ENCODE results near the gene ELAPOR1. TPM values are rescaled to one million over a fixed set of nuclear protein-coding genes. Genes with fewer than 3 reads are reported as not detected.

Gene ELAPOR1
- total RNA-seq, 1 donor from 2014 or later, result 24.4 TPM

DNA sequence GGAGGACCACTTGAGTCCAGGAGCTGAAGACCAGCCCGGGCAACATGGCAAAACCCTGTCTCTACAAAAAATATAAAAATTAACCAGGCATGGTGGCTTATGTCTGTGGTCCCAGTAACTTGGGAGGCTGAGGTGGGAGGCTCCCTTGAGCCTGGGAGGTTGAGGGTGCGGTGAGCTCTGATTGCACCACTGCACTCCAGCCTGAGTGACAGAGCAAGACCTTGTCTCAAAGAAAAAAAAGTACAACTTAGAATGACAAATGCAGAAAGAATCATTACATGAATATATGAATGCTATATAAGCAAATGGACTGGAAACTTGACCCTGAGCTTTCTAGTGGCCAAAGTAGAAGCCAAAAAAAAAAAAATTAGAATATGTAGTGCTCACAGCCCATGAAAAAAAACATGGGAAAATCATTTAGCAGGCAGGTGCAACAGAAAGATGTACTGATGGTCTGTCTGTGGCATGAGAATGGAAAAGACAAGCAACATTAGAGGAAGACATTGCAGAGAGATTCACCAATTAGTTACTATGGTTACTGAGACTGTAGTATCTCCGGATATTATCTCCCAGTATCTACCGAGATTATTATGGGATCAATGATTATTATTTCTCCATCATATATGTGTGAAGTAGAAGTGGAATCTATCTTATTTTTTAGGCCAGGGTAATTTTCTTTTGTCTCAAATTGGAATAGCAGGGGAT lies 19.2 kb downstream of the ELAPOR1 start:
- TF ChIP-seq, protein P1, sequence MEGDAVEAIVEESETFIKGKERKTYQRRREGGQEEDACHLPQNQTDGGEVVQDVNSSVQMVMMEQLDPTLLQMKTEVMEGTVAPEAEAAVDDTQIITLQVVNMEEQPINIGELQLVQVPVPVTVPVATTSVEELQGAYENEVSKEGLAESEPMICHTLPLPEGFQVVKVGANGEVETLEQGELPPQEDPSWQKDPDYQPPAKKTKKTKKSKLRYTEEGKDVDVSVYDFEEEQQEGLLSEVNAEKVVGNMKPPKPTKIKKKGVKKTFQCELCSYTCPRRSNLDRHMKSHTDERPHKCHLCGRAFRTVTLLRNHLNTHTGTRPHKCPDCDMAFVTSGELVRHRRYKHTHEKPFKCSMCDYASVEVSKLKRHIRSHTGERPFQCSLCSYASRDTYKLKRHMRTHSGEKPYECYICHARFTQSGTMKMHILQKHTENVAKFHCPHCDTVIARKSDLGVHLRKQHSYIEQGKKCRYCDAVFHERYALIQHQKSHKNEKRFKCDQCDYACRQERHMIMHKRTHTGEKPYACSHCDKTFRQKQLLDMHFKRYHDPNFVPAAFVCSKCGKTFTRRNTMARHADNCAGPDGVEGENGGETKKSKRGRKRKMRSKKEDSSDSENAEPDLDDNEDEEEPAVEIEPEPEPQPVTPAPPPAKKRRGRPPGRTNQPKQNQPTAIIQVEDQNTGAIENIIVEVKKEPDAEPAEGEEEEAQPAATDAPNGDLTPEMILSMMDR (IDR thresholded peaks at IDR 0.05), result no peak
- no peaks in the 10 kb centered on the region for H3K9me3 ChIP-seq
- no peak overlapping the region for H3K4me3 ChIP-seq
- no peak for ATAC-seq
- intact Hi-C loops (cut with DNase I), result no loop called here
- no peaks in the 10 kb centered on the region for H3K27me3 ChIP-seq (ENCODE audit: low read depth)
- peaks cover 11% of the 10 kb centered on the region for H3K4me1 ChIP-seq
- no peak for DNase-seq
- H3K27ac ChIP-seq, result no peak overlapping the region
- H3K36me3 ChIP-seq, result no peaks in the 10 kb centered on the region

DNA sequence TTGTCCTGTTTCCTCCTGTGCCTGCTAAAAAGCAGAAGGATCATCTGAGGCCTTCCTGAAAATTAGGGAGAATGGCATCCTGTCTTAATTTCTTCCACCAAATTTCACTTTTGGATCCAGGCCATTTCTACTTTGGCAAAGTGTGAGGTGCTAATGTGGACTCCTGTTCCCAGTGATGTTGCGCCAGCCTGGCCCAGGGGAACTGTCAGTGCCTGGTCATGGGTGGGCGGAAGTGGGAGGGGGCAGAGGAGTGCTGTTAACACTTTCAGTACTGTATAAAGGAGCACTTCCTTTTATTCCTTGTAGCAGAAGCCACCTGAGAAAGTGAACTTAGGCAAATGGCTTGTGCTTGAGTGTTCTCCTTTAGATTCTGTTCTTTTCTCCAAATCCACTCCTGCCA lies 19.9 kb downstream of the ELAPOR1 start:
- no peaks in the 10 kb centered on the region for H3K9me3 ChIP-seq
- no peaks in the 10 kb centered on the region for H3K36me3 ChIP-seq
- intact Hi-C loops (cut with DNase I), result no loop called here
- no peak overlapping the region for H3K27ac ChIP-seq
- peak; percentile 64 to 75 for ATAC-seq
- peak; percentile 81 for DNase-seq
- no peak overlapping the region for H3K4me3 ChIP-seq
- H3K4me1 ChIP-seq, result peaks cover 11% of the 10 kb centered on the region
- H3K27me3 ChIP-seq (ENCODE audit: low read depth), result no peaks in the 10 kb centered on the region
- TF ChIP-seq, protein P1 (IDR thresholded peaks at IDR 0.05), result no peak

DNA sequence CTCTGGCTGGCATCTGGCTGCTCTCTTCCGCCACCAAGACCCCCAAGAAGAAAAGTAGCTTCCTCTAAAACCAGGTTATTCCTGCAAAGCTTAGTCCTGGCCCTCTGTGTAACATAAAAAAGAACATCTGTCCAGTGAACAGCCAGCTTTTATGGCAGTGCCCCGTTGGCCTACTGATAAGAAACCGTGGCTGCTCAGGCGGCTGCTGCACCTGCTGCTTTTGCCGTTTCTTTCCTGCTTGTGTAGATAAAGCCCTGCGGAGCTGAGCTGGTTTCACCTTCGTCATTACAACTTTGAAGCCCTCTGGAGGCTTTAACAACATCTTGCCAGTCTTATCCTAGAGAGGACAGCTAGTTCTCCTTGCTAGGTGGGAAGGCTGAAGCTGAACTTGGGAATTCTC lies 20.5 kb downstream of the ELAPOR1 start:
- H3K4me3 ChIP-seq, result no peak overlapping the region
- no peaks in the 10 kb centered on the region for H3K27me3 ChIP-seq (ENCODE audit: low read depth)
- H3K4me1 ChIP-seq, result peaks cover 11% of the 10 kb centered on the region
- intact Hi-C loops (cut with DNase I), result no loop called here
- H3K27ac ChIP-seq, result no peak overlapping the region
- no peak for ATAC-seq
- TF ChIP-seq, protein P1 (IDR thresholded peaks at IDR 0.05), result no peak
- no peaks in the 10 kb centered on the region for H3K9me3 ChIP-seq
- no peak for DNase-seq
- H3K36me3 ChIP-seq, result no peaks in the 10 kb centered on the region

DNA sequence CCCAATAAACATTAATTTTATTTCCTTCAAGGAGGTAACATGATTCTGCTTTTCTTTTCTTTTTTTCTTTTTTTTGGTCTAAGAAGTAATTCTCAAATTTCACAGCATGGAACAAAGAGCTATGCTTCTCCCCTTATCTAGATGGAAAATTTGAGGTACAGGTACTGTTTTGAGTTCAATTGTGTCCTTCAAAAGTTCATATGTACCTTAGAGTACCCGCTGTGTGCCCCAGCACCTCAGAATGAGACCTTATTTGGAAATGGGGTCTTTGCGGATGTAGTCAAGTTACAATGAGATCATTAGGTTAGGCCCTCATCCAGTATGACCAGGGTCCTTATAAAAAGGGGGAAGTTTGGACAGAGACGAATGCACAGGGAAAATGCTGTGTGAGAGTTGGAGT lies 22.0 kb downstream of the ELAPOR1 start:
- Histone ChIP-seq H3K4me1 (peaks cover 11% of the 10 kb centered on the region), H3K4me3 (no peak overlapping the region), H3K9me3 (no peaks in the 10 kb centered on the region), H3K27me3 (ENCODE audit: low read depth) (no peaks in the 10 kb centered on the region), H3K36me3 (no peaks in the 10 kb centered on the region), H3K27ac (no peak overlapping the region)
- DNase-seq, result no peak
- TF ChIP-seq, protein P1 (IDR thresholded peaks at IDR 0.05), result no peak
- no peak for ATAC-seq
- intact Hi-C loops (cut with DNase I), result no loop called here

DNA sequence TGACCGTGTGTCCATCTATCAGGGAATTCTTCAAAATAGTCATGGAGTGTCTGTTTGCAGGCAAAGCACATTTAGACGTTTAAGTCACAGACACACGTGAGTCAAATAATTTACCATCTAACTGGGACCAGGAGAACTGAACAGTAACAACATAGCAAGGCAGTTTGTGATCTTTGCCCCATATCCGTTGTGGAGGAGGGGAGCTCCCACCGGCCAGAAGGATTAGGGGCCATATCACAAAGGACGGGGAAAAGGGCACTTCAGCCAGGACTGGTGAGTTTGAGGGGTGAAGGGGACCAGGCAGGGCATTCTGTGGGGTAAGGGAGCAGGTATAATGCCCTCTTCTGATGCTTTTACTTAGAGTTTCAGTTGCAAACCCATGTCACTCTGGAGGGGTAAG lies 22.9 kb downstream of the ELAPOR1 start:
- no peak for ATAC-seq
- H3K4me3 ChIP-seq, result no peak overlapping the region
- H3K9me3 ChIP-seq, result no peaks in the 10 kb centered on the region
- intact Hi-C loops (cut with DNase I), result no loop called here
- H3K36me3 ChIP-seq, result no peaks in the 10 kb centered on the region
- no peaks in the 10 kb centered on the region for H3K27me3 ChIP-seq (ENCODE audit: low read depth)
- DNase-seq, result no peak
- TF ChIP-seq, protein P1 (IDR thresholded peaks at IDR 0.05), result no peak
- no peak overlapping the region for H3K27ac ChIP-seq
- peaks cover 11% of the 10 kb centered on the region for H3K4me1 ChIP-seq
